NOMO-1 treated with dmso at 0.1 percent for 144 hours (cell line): ENCODE measurements around the gene PRMT3.
"Not testable (repeated sequence)": the region's sequence is repeated elsewhere in the genome, so short reads cannot be mapped to it uniquely, and the experiment has no call there.

Source experiments
- DNase-seq: peaks from one replicate; lab custom pipeline; 2025; ENCODE audit not compliant: unreplicated experiment; lab: John Stamatoyannopoulos, UW

Gene PRMT3

DNA sequence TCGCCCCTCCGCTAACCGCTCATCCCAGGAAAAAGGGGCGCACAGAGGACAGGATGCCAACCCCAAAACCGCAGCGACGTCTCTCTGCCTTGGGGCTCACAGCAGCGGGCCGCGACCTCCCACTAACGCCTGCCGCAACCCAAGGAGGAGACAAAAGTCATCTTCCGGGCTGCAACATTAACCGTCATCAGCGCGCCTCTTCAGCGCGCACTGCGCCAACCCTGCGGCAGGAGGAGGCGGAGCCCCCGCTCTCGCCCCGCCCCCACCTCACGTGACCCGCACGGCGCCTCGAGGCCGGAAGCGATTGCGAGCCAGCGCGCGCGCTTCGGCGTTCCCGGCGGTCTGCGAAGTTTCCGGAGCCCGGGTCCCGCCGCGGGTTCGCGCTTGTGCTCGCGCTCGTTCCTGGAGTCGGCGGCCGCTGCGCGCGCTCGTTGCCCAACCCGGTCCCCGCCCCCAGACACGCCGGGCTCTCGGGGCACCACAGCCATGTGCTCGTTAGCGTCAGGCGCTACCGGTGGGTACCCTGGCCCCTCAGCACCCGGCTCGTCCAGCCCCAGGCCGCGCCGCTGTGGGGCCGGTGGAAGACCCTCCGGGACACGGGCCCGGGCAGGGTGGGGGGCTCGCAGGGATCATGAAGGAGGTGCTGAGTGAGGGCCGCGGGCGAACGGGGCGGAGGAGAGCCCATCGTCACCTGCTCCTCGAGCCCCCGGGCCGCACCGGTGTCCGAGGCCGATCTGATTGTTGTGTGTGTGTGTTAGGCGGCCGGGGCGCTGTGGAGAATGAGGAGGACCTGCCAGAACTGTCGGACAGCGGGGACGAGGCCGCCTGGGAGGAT lies at the start of gene PRMT3:
Gene PRMT3, plus strand, starts transcription at position 456 of the 835 bp plus-strand sequence. Its CDS starts 31 bp downstream, at position 487.
- DNase-seq, result peak; percentile 92

DNA sequence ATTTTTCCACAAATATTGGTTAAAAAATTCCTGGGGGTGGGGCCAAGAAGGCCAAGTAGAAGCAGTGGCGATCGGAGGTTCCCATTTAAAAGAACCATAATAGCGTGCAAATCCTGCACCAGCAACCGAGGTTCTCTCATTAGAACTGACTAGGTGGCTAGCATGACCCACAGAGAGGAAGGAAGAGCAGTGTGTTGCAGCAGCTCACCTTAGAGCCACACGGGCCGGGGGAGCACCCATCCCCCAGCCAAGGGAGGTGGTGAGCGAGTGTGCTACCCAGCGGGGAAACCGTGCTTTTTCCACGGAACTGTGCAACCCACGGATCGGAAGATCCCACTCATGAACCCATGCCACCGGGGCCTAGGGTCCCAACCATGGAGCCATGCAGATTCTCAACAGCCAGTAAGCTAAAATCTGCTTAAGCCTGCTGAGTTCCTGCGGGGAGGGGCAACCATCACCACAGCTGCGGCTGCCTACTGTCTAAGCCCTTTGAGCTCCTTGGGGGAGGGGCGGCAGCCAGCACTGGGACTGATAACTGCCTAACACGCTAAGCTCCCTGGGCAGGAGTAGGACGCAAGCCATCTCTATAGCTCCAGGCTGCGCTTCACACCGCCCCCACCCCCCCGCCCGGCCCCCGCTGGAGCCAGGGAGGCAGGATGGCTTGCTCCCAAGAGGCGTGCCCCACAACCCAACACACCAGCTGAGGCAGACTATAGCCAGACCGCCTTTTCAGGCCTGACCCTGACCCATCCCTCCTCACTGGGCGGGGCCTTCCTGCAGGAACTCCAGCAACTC lies 45.0 kb upstream of the PRMT3 start:
- no peak for DNase-seq

DNA sequence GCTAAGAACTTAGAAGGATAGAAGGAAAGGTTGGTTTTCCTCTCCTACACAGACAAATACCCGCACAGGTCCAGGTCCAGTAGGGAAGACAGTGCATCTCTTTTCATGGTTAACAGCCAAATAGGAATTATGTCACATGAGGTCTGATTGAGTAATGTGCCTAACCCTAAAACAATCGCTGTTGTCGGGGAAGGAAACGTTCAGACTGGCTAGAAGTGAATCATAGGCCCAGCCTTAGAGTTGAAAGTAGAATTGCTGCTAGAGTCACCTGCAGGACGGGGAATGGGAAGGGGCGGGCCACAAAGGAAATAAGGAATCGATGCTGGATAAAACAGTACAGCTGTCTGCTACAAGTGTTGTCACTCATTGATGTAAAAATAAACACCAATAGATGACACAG lies 36.4 kb upstream of the PRMT3 start:
- peak; percentile 37 for DNase-seq

DNA sequence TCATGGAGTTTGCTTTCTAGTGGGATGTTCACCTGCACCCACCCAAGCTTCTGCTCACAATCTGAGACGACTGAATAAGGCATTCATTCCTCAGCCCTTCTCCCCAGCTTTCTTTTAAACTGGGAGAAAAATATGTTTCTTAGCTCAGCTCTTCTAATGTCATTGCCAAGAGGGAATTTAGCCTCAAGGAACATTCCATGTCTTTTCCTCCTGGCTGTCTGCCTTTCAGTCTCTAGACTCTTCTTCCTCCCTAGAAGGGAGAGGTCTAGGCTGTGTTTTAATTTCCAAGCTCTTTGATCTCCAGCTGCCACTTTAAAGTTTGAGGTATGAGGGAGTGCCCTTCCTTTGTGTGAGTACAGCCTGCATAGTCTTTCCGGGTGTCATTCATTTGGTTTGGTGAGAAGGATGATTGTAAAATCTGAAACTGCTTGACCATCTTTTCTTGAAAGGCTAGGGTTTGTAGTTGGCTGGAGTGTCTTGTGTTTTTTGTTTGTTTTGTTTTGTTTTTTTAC lies 35.7 kb upstream of the PRMT3 start:
- DNase-seq, result no peak

DNA sequence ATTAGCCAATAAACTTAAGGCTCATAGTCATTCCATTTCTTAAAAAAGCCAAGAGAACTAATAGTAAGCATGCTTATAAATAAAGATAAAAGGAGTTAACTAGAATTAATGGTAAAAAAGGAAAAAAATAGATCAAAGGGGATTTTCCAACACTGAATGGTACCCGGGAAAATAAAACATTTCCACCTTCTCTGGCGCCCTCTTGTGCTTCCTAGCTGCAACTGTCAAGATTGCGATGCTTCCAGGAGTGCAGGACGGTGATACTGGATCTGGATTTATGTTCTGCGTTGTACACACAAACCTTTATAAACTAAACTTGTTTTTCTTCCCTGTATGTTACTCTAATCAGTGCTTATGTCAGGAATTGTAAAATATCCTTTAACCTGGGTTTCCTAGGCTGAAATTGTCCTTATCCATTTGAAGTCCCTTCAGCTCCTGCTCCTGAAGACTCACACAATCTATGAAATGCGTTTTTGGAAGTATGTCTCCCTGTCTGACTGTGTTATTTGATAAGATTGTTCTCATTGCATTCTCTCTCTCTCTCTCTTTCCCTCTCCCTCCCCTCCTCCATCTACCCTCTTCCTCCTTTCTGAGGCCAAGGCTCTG lies 33.6 kb upstream of the PRMT3 start:
- DNase-seq, result no peak

DNA sequence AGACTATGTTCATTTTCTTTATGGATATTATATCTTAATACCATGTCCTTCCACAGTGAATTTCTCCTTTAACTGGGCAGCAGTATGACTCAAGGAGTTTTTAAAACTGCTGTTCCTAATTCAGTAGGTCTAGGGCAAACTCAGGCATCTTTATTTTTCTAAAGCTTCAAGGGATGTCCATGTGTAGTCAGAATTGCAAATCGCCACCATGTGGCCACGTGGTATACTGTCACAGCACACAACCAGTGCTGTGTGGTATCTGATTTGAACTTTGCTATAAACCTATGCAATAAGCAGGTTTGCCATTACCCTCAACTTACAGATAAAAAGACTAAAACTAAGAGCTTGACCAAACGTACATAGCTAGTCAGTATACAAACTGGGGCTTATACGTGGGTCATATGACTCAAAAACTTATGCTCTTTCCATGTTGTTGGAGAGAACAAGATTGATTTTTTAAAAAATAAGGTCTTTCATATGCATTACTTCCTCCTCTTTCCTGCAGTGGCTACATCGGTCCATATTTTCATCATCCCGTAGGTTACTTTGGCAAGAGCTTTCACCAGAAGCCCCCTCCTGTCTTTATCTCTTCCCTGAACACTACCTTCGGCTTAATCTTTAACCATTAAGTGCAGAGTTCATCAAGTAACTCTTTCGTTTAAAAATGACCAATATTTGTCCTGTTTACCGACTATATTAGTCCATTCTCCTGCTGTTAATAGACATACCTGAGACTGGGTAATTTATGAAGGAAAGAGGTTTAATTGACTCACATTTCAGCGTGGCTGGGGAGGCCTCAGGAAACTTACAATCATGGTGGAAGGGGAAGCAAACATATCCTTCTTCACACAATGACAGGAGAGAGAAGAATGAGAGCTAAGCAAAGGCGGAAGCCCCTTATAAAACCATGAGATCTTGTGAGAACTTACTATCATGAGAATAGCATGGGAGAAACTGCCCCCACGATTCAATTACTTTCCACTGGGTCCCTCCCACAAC lies 32.0 kb upstream of the PRMT3 start:
- DNase-seq, result no peak

DNA sequence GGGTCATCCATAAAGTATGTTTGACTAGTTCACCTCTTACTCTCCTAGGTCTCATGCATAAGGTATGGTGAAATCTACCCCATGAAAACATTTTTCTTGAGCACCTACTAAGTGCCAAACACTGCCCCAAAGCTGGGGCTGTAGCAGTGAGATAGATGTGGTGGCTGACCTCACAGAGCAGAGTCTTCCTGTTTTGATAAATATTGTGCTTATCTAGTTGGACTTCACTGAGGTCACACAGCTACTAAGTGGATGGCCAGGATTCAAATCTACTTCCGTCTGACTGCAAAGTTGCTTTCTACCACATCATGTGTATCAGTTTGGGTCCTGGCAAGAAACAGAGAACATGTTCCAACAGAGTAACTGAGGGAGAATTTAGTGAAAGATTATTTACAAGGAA lies 30.4 kb upstream of the PRMT3 start:
- no peak for DNase-seq

DNA sequence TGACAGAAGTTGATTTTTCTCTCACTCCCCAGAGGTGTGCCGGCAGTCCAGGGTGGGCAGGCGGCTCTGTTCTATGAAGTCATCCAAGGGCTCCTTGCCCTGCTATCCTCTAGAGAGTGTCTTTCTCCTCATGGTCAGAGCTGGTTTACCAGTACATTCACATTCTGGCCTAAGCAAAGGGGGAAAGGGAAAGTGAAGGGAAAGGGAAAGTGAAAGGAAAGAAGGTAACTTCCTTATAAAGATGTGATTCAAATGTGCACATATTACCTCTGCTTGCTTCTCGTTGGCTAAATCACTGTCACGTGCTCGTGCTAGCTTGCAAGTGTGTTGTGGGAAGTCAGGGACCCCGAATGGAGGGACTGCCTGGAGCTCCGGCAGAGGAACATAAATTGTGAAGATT lies 26.9 kb upstream of the PRMT3 start:
- DNase-seq, result peak; percentile 78

DNA sequence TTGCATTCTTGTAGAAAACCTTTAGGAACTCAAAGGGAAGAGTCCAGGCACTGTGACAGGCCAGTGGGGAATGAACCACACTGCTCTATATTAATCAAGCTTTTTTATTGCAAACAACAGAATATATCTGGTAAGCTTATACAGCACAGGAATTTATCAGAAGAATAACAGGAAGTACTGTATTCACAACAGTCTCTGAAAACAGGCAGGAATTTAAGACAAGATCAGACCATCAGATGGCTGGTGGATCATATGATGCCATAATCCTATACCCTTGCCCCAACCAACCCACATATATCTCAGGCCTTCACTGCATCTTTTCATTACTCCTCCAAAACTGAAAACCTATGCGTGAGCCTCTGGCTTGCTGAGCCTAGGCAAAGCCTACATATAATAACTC lies 25.0 kb upstream of the PRMT3 start:
- no peak for DNase-seq

DNA sequence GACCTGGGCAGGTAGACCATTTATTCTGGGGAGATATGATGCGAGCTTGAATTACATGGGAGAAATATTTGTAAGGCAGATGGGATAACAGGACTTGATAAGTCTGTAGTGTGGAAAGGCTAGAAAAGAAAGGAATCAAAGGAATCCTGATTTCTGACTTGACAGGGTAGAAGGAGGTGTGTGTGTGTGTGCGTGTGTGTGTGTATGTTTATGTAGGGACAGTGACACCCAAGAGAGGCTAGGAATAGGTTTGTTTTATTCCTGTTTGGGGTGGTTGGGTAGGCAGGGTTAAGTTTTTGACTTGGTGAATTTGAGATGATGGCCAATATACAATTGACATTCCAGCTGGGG lies 24.4 kb upstream of the PRMT3 start:
- no peak for DNase-seq

DNA sequence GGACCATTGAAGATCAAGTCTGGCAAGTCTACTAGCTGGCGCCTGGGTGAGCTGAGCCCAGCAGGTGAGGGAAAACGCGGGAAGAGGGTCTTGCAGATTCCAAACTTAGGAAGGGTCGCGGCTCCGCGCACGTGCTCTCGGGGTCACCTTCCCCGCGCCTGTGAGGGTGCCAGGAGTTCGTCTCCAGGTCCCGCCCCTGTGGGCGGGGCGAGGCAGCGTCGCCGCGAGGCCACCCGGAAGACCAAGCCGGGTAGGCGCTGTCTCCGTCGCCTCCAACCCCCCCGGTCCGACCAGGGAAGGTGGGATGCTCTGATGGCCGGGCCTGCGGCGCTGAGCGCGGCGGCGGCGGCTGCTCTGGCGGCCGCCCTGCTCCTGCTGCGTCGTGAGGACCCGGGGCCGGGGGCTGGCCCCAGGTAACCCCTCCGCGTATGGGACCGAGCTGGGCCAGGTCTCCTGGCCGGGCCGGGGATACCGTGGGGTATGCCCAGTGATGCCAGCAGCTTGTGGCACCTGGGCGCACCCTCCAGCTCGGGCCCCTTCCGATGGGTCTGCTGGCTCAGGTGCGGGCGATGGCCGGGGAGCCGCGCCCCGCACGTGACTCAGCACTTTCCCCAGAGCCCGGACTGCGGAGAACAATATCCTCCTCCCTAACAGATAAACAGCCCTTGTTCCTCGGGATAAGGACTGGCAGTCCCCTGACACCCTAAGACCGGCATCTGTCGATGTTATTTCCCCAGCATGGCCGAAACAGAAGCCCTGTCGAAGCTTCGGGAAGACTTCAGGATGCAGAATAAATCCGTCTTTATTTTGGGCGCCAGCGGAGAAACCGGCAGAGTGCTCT lies 23.8 kb upstream of the PRMT3 start, which contains the start of gene HTATIP2:
Gene HTATIP2, plus strand, starts transcription at position 215 of the 841 bp plus-strand sequence. Its CDS starts 524 bp downstream, at position 739.
- DNase-seq, result no peak

DNA sequence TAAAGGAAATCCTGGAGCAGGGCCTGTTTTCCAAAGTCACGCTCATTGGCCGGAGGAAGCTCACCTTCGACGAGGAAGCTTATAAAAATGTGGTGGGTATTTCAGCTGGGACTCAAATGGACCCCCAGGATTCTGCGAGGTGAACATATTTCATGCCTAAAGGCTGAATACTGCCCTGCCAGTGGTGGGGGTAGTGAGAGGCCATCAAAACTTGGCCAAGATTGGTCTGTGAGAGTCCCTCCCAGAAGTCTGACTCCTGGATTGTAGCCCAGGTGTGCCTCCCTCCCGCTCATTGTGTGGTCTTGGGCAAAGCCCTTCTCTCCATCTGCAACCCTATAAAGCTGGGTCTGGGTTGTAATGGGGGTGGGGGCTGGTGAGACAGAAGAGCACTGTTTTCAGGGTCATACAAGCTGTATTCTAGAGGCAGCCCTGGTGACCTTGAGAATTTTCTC lies 23.1 kb upstream of the PRMT3 start:
- no peak for DNase-seq

DNA sequence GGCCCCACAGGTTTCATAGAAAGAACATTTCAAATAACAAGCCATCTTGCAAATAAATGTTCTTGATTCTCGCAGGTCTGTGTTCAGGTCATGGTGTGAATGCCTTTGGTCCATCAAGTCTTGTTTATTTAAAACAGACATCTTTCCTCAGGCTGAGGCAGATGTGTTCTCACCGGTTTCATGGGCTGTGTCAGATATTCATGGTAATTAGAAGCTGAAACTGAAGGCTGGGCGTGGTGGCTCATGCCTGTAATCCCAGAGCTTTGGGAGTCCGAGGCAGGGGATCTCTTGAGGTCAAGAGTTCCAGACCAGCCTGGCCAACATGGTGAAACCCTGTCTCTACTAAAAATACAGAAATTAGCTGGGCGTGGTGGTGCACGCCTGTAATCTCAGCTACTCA lies 22.1 kb upstream of the PRMT3 start:
- not testable (repeated sequence) for DNase-seq

DNA sequence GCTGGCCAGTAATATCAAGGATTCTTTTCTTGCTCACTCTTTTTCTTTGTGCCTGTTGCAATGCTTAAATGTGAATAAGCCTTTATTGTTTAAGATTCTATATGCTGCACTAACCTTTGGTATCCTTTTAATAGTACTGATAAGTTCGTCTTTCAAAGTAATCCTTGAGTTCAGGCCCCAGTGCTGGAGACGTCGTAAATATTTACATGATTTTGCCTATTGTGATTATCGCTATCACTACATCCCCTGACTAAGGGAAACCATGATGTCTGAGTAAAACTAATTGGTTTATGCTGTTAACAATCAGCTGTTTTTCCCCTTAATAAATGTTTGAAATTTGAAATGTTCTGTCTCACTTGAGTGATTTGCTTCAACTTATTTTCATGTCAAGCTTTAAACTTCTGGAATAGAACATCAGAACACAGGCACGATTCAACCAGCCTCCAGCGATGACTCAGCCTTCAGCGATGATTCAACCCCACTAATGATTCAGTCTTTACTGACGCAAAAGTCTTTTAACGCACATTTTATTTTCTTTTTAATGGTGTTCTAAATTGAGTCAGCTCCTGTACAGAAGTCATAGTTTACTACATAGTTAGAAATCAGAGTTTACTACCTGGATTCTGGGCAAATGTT lies 20.1 kb upstream of the PRMT3 start:
- no peak for DNase-seq

DNA sequence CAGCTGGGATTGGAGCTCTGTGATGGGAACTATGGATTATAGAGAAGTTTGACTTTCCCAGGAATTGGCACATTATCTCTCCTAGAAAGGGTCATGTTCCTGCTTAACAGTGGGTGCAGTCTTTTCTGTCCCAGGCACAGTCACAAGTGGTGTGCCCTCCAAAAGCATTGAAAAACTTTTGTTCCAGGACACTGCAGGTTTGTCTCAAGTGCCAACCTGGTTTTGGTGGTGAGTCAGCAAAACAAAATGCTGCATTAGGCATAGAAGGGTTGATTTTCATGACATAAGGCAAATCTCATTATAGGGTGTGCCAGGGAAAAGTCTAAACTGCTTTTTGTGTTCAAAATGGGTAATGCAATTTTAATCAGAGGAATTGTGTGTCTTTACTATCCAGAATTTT lies 19.1 kb upstream of the PRMT3 start:
- DNase-seq, result no peak

DNA sequence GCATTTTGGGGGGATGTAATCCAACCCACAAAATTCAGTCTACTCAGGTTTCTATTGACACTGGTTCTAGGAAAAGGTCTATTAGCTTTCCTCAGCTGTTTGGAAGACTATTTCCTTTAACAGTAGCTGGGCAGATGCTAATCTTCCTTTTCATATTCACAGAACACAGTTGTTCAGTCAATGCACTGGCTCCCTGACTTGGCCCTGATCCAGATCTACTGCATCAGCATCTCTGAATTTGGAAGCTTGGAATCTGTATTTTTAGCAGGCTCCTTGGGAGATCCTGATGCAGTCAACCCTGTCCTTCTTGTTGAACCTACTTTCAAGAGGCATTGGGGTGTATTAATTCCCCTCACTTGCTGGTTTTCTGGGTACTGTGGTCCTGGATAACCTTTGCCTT lies 17.7 kb upstream of the PRMT3 start:
- no peak for DNase-seq

DNA sequence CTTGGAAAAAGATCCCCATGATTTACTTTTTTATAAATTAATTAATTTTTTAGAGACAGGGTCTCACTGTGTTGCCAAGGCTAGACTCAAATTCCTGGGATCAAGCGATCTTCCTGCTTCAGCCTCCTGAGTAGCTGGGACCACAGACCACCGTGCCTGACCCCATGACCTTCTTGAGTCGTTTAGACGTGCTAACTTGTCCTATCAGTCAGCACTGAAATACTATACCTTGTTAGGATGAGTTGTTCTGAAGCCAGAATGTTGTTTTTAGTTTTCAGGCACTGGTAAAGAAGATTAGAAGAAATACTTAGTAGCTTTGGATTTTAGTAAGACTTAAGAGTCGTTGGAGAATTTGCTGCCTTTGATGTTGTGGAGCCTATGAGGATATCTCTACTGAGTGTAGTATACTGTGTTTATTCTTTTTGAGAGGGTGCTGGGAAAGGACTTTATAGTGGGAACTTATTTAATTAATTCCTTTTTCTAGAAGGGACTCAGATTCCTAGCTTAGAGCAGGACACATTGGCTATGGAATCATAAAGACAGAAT lies 15.4 kb upstream of the PRMT3 start:
- DNase-seq, result no peak

DNA sequence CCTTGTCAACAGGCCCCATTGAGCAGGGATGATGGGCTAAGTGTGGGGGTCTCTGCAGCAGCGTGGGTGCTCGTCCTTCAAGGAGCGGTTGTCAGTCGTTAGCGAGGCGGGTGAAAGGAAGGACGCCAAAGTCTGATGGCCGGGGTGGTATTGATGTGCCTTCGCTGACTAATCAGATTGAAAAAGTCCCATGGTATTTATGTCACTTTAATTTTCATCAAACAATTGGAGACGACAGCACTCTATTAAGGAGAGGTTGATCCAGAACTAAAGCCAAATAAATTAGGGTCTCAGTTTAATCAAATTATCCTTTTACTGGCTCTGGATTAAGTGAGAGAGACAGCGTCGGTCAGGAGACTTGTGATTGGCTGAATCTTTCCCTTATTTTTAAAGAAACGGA lies 14.4 kb upstream of the PRMT3 start:
- no peak for DNase-seq
